ENCODE results near the gene NR4A2. TPM values are rescaled to one million over a fixed set of nuclear protein-coding genes. Genes with fewer than 3 reads are reported as not detected.

NR4A2 gene
- total and polyA plus RNA-seq, 12 donors: 1.1 to 76.6 (median 9.5) TPM

DNA sequence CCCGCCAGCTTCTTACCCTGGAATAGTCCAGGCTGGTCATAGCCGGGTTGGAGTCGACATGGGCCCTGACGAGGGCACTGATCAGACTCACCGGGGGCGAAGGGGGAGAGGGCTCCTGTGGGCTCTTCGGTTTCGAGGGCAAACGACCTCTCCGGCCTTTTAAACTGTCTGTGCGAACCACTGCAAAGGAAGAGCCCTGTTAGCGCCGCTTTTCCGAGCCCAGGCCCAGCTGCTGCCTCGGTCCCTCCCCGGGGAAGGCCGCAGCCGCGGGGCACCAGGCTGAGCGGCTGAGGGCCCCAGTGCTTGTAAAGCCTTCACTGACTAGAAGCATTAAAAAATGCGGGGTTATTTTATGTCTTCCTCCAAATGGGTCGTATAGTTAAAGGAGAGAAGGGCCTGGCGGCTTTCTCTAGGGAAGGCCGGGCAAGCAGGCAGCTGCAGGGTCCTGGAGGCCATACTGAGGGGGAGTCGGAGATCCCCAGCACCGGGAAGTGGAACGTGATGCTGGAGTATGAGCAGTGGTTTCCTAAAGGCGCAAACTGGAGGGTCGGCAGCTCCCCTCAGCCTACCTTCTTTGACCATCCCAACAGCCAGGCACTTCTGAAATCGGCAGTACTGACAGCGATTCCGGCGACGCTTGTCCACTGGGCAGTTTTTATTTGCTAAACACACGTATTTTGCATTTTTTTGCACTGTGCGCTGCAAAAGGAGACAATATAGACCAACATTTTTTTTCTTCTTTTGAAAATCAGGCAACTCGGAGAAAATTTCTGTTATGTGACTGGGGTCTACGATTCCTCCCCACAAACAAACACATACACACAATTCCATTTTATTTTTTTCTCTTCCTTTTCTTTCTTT is 4.5 kb downstream of the NR4A2 start:
- Histone ChIP-seq H3K36me3 (replicated peaks in 1 of 2) (peaks cover 0 to 29% of the 10 kb centered on the region in 2 donors), H3K4me3 (no peak overlapping the region), H3K9me3 (replicated peaks in 1 of 3) (no peaks in the 10 kb centered on the region), H3K27ac (no peak overlapping the region), H3K4me1 (replicated peaks in 1 of 2) (peaks cover 0 to 16% of the 10 kb centered on the region in 2 donors), H3K27me3 (no peaks in the 10 kb centered on the region)
- peak in 1 of 7 donors; percentile 53 for DNase-seq
- WGBS, 4 donors: 80 to 91% (median 87%) methylated on average over 37 to 38 of the region's 38 CpGs
- TF ChIP-seq, protein P1, sequence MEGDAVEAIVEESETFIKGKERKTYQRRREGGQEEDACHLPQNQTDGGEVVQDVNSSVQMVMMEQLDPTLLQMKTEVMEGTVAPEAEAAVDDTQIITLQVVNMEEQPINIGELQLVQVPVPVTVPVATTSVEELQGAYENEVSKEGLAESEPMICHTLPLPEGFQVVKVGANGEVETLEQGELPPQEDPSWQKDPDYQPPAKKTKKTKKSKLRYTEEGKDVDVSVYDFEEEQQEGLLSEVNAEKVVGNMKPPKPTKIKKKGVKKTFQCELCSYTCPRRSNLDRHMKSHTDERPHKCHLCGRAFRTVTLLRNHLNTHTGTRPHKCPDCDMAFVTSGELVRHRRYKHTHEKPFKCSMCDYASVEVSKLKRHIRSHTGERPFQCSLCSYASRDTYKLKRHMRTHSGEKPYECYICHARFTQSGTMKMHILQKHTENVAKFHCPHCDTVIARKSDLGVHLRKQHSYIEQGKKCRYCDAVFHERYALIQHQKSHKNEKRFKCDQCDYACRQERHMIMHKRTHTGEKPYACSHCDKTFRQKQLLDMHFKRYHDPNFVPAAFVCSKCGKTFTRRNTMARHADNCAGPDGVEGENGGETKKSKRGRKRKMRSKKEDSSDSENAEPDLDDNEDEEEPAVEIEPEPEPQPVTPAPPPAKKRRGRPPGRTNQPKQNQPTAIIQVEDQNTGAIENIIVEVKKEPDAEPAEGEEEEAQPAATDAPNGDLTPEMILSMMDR (IDR thresholded peaks at IDR 0.05): no peak
- TF ChIP-seq POLR2A (IDR thresholded peaks at IDR 0.05): no peak
- intact Hi-C loops (cut with DNase I): no loop called here

DNA sequence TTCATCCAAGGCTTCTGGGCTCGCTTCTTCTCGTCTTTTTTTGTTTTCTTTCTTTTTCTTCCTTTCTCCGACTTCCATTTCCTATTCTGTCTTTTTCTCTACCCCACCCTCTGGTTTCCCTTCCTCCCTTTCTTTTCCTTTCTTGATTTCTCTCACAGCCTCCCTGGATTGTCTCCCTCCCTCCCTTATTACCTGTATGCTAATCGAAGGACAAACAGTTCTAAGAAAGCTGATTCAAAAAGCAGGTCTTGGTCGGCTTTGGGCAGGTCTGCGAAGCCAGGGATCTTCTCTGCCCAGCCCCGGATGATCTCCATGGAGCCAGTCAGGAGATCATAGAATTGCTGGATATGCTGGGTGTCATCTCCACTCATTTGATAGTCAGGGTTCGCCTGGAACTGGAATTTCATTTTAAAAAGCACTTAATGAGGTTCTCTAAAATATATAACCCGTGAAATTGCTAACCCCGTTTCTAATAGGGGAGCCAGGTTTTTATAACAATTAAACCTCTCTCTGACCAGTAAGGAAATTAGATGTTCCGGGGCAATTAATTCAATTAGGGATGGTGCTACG is 5.9 kb downstream of the NR4A2 start:
- DNase-seq: no peak
- H3K4me3 ChIP-seq: no peak overlapping the region
- 83 to 90% (median 84%) methylated on average over 12 of the region's 12 CpGs for WGBS, 4 donors
- TF ChIP-seq, protein P1 (IDR thresholded peaks at IDR 0.05): no peak
- TF ChIP-seq POLR2A (IDR thresholded peaks at IDR 0.05): no peak
- intact Hi-C loops (cut with DNase I): no loop called here
- peaks cover 0 to 29% of the 10 kb centered on the region in 2 donors for H3K36me3 ChIP-seq (replicated peaks in 1 of 2)
- no peak overlapping the region for H3K27ac ChIP-seq
- H3K9me3 ChIP-seq (replicated peaks in 1 of 3): no peaks in the 10 kb centered on the region
- H3K27me3 ChIP-seq: no peaks in the 10 kb centered on the region
- peaks cover 6 to 19% of the 10 kb centered on the region in 2 donors for H3K4me1 ChIP-seq (replicated peaks in 1 of 2)

DNA sequence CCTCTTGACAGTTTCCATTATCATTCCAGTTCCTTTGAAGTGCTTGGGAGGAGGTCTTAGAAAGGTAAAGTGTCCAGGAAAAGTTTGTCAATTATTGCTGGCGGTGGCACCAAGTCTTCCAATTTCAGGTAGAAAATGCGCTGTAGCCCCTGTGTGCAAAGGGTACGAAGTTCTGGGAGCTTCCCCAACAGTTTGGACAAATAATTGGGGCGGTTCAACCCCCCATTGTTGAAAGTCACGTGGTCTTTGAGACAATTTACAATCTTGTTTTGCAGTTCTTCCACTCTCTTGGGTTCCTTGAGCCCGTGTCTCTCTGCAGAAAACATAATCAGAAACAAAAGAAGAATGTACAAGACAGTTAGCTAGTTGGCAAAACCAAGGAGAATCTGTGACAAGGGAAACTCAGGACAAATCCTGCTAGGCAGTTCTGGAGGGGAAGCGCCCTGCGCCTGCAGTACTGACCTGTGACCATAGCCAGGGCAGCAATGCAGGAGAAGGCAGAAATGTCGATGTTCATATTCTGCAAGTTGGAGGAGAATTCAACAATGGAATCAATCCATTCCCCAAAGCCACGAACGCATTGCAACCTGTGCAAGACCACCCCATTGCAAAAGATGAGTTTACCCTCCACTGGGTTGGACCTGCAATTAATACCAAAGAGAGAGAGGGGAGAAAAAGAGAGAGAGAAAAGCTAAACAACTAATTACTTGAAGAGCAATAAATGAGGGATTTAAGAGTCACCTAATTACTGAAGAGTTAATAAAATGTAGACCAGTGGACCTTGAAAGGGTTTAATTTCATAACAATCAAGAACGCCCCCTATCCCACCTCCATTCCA is 6.6 kb downstream of the NR4A2 start:
- DNase-seq: no peak
- H3K4me3 ChIP-seq: no peak overlapping the region
- H3K27me3 ChIP-seq: no peaks in the 10 kb centered on the region
- H3K36me3 ChIP-seq (replicated peaks in 1 of 2): peaks cover 0 to 29% of the 10 kb centered on the region in 2 donors
- peaks cover 13 to 18% of the 10 kb centered on the region in 2 donors for H3K4me1 ChIP-seq (replicated peaks in 1 of 2)
- H3K27ac ChIP-seq: no peak overlapping the region
- H3K9me3 ChIP-seq (replicated peaks in 1 of 3): no peaks in the 10 kb centered on the region
- 87 to 91% (median 88%) methylated on average over 12 of the region's 12 CpGs for WGBS, 4 donors
- intact Hi-C loops (cut with DNase I): no loop called here
- TF ChIP-seq, protein P1 (IDR thresholded peaks at IDR 0.05): no peak
- no peak for TF ChIP-seq POLR2A (IDR thresholded peaks at IDR 0.05)

DNA sequence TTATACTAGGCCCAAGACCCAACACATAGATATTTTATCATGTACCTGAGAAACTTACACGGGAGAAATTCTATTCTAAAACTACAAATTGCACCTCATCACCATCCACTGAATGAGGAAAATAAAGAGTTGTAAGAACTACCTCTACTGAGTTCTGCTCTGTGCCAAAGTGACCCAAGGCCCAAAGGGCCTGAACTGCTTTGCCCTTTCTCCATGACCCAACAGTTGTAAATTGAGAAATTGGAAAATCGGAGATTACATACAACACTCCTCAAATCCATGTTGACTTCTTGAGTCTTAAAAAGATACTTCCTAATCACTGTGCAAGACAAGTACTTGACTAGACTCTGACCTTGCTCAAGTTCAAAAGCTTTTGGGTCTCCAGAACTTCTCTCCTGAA is 8.8 kb downstream of the NR4A2 start:
- intact Hi-C loops (cut with DNase I): no loop called here
- Histone ChIP-seq H3K36me3 (replicated peaks in 1 of 2) (peaks cover 0 to 17% of the 10 kb centered on the region in 2 donors), H3K27me3 (no peaks in the 10 kb centered on the region), H3K4me1 (replicated peaks in 1 of 2) (peaks cover 20 to 21% of the 10 kb centered on the region in 2 donors), H3K27ac (no peak overlapping the region), H3K9me3 (replicated peaks in 1 of 3) (no peaks in the 10 kb centered on the region), H3K4me3 (no peak overlapping the region)
- TF ChIP-seq, protein P1 (IDR thresholded peaks at IDR 0.05): no peak
- no peak for TF ChIP-seq POLR2A (IDR thresholded peaks at IDR 0.05)
- DNase-seq: no peak
- 82 to 94% (median 88%) methylated on average over 2 of the region's 2 CpGs for WGBS, 4 donors
